K562 (cell line): ENCODE results near the gene ADGRL3. TPM values are rescaled to one million over a fixed set of nuclear protein-coding genes. Genes with fewer than 3 reads are reported as not detected.

Experiments used
- KDM5B ChIP-seq: fragments of 200-600 bp; sonication (generic); IDR thresholded peaks from 2 replicates; pipeline ENCODE4 v1.6.1; 2012; ENCODE audit warnings: low read depth, mild to moderate bottlenecking, moderate library complexity, low read length, control low read depth, inconsistent platforms; ENCODE audit not compliant: insufficient replicate concordance
- MIER1 ChIP-seq: fragments of 450-650 bp; IDR thresholded peaks from 2 replicates; pipeline ENCODE4 v1.6.1; 2016; ENCODE audit warnings: antibody characterized with exemption, mild to moderate bottlenecking, low read depth
- NR2C1 ChIP-seq, 2 experiments: fragments of 450-650 bp; IDR thresholded peaks; 2 replicates each; pipeline ENCODE4 v1.6.1; 2017; ENCODE audit warnings: mild to moderate bottlenecking in 2 of 2, antibody characterized with exemption in 1 of 2, inconsistent platforms in 1 of 2, missing compliant biosample characterization in 1 of 2, missing genetic modification characterization in 1 of 2
- ZNF253 ChIP-seq: fragments of 250-450 bp; sonication (Bioruptor Pico); conservative IDR thresholded peaks from 2 replicates; pipeline ENCODE4 v1.6.1; 2021; ENCODE audit warnings: mild to moderate bottlenecking
- ZNF384 ChIP-seq: IDR thresholded peaks from 2 replicates; pipeline ENCODE4 v1.6.1; 2012; ENCODE audit warnings: low read depth, low read length, improper control_type of control experiment
- ZNF507 ChIP-seq: conservative IDR thresholded peaks from 2 replicates; pipeline ENCODE4 v1.6.1; 2017; ENCODE audit warnings: missing genetic modification characterization, missing compliant biosample characterization
- polyA plus RNA-seq, 8 experiments: library from polyadenylated mRNA; depleted of rRNA in 4 of 8; stranded (reverse) in 5 of 8; unstranded in 3 of 8; fragments of >200 nt; fragmentation: Nextera tagmentation in 2 of 8; fragmentation: Illumina TruSeq in 1 of 8; extraction: Ambion mirVana in 2 of 8; extraction: Trizol in 1 of 8; gene quantifications; 2 replicates each; pipeline versions ENCODE4 v1.2.1 to v1.2.3, GENCODE V29; 2011 to 2014; ENCODE audit warnings: inconsistent platforms in 1 of 8, missing spikeins in 1 of 8
- total RNA-seq, 7 experiments: library from RNA; depleted of rRNA in 6 of 7; stranded (reverse); fragments of >200 nt in 6 of 7; fragmentation: Illumina TruSeq in 2 of 7; extraction: Trizol in 2 of 7; gene quantifications; 2 replicates each; pipeline versions ENCODE4 v1.2.1 to v1.2.3, GENCODE V29; 2011 to 2021; ENCODE audit warnings: low replicate concordance in 1 of 7
- TF ChIP-seq, protein P1 (sequence below): fragments of 450-650 bp; conservative IDR thresholded peaks from 2 replicates; pipeline ENCODE4 v1.6.1; 2016; ENCODE audit warnings: missing genetic modification characterization, low read depth, mild to moderate bottlenecking, missing compliant biosample characterization, moderate library complexity
- TF ChIP-seq, protein P2 (sequence below): fragments of 250-450 bp; sonication (Bioruptor Pico); IDR thresholded peaks from 2 replicates; pipeline ENCODE4 v1.8.0; 2022; ENCODE audit warnings: inconsistent platforms

ADGRL3 gene
- total and polyA plus RNA-seq, 9 of the 15 experiments (the other 6 are each of a cell fraction or from before 2014, with no cell fraction given) = 0.03 to 0.14 (median 0.04) TPM; not detected in 2

DNA sequence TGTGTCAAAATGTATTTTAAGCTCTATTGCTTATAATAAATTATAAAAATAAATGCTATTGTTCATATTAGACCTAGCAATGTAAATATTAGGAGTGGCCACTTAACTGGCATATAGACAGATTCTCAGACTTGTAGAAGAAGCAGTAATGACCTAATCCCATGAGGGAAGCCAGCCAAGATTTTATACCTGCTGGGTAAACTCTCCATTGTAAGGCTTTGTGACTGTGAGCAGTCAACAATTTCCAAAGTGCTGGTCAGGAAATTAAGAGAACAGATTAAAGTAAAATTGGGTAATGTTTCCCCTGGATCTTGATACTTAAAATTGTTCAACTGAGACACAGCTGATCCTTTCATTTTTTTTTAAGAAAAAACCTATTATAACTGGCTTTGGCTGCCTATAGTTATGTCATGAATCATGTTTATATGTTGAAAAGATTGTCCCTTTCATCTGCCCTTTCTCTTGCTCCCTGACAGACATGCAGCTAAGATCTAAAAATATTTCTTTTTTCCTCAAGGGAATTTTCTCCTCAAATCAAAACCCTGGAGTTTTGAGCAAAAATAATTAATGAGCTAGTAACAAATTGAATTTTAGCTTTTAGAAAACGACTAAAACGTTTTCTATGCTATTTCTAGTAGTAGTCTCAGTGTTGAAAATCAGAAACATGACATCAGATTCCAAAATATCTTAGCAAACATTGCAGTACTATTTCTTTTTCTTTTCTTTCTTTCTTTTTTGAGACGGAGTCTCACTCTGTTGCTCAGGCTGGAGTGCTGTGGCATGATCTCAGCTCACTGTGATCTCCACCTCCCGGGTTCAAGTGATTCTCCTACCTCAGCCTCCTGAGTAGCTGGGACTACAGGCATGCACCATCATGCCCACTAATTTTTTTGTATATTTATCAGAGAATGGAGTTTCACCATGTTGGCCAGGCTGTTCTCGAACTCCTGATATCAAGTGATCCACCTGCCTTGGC is 77.9 kb downstream of the ADGRL3 start (continued):
- TF ChIP-seq, protein P1, sequence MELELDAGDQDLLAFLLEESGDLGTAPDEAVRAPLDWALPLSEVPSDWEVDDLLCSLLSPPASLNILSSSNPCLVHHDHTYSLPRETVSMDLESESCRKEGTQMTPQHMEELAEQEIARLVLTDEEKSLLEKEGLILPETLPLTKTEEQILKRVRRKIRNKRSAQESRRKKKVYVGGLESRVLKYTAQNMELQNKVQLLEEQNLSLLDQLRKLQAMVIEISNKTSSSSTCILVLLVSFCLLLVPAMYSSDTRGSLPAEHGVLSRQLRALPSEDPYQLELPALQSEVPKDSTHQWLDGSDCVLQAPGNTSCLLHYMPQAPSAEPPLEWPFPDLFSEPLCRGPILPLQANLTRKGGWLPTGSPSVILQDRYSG = no peak
- TF ChIP-seq MIER1 = no peak
- TF ChIP-seq ZNF507 (tag) = no peak
- TF ChIP-seq, protein P2, sequence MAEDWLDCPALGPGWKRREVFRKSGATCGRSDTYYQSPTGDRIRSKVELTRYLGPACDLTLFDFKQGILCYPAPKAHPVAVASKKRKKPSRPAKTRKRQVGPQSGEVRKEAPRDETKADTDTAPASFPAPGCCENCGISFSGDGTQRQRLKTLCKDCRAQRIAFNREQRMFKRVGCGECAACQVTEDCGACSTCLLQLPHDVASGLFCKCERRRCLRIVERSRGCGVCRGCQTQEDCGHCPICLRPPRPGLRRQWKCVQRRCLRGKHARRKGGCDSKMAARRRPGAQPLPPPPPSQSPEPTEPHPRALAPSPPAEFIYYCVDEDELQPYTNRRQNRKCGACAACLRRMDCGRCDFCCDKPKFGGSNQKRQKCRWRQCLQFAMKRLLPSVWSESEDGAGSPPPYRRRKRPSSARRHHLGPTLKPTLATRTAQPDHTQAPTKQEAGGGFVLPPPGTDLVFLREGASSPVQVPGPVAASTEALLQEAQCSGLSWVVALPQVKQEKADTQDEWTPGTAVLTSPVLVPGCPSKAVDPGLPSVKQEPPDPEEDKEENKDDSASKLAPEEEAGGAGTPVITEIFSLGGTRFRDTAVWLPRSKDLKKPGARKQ (CRISPR knock-in tag) = no peak
- no peak for TF ChIP-seq KDM5B
- no peak for TF ChIP-seq ZNF384
- no peak for TF ChIP-seq ZNF253
- TF ChIP-seq NR2C1 (IDR thresholded peaks at IDR 0.05) = no peak
- no peak for TF ChIP-seq NR2C1 (tag; IDR thresholded peaks at IDR 0.05)
